HepG2 (cell line): ENCODE results near the gene RABGEF1. TPM values are rescaled to one million over a fixed set of nuclear protein-coding genes. Genes with fewer than 3 reads are reported as not detected.
A peak's percentile ranks its signal among the peaks of the same experiment; 100 is the strongest.

ENCODE experiments used
- ATAC-seq: fragments of 200-7000 bp; cut with Tn5 transposase; 3 replicates; pipeline ENCODE4 v1.9.1; 2020; ENCODE audit warnings: mild to moderate bottlenecking, moderate library complexity
- BruUV-seq: library from RNA; stranded (reverse); fragments of 400-500 nt; replicated peaks from 2 replicates; lab custom pipeline; 2021; lab: Mats Ljungman, UMichigan
- CTCF ChIA-PET: fragments of 300-600 bp; formaldehyde crosslinking; extraction: SDS; loops from one replicate; lab custom pipeline; 2021; ENCODE audit warnings: low total read pairs, inconsistent platforms, low intra/inter-chr PET ratio; lab: Yijun Ruan, JAX
- POLR2A ChIA-PET: fragments of 350-600 bp; sonication (Branson Sonifier 250); formaldehyde crosslinking; loops from one replicate; lab custom pipeline; 2020; ENCODE audit warnings: antibody characterized with exemption, inconsistent platforms; lab: Yijun Ruan, JAX
- DNase-seq: peaks from one replicate; pipeline ENCODE4 v3.0.0-alpha.2; 2015; ENCODE audit warnings: low spot score
- FAIRE-seq: peaks from 3 replicates; lab custom pipeline; 2011; peaks lifted over from hg19 to GRCh38; lab: Jason Lieb, UNC
- H2AFZ ChIP-seq: one replicate; pipeline ENCODE4 v1.6.1; 2011; ENCODE audit warnings: low read length, inconsistent platforms
- H3K27ac ChIP-seq: fragments of 300-600 bp; 3 replicates; pipeline ENCODE4 v1.8.0; 2011; ENCODE audit warnings: mixed run types, mild to moderate bottlenecking, mixed read lengths, low read length, inconsistent platforms; ENCODE audit not compliant: insufficient read depth; ENCODE audit errors: extremely low read length
- H3K27me3 ChIP-seq, 2 experiments: fragments of 200-600 bp in 1 of 2; 2 replicates in 1 of 2; 3 replicates in 1 of 2; pipeline versions ENCODE4 v1.6.0 to v1.8.0; 2011; ENCODE audit warnings: low read length in 2 of 2, mild to moderate bottlenecking in 2 of 2, moderate library complexity in 2 of 2, inconsistent platforms in 1 of 2; ENCODE audit not compliant: insufficient read depth in 2 of 2, control insufficient read depth in 1 of 2
- H3K36me3 ChIP-seq, 2 experiments: fragments of 200-600 bp in 1 of 2; replicated peaks in 1 of 2; 2 replicates in 1 of 2; 3 replicates in 1 of 2; pipeline versions ENCODE4 v1.5.1 to v1.8.0; 2011; ENCODE audit warnings: low read length in 2 of 2, inconsistent platforms in 1 of 2; ENCODE audit not compliant: insufficient read depth in 2 of 2, control insufficient read depth in 1 of 2
- H3K4me1 ChIP-seq: 2 replicates; pipeline ENCODE4 v1.5.1; 2012; ENCODE audit warnings: low read length, inconsistent platforms; ENCODE audit not compliant: insufficient read depth
- H3K4me2 ChIP-seq: 2 replicates; pipeline ENCODE4 v1.6.0; 2011; ENCODE audit warnings: low read depth, low read length, inconsistent platforms
- H3K4me3 ChIP-seq, 3 experiments: fragments of 200-600 bp in 1 of 3; sonication (generic), shearing (Covaris generic) in 1 of 3; replicated peaks in 1 of 3; 2 replicates each; pipeline ENCODE4 v1.5.1; 2011 to 2016; ENCODE audit warnings: low read length in 3 of 3, inconsistent platforms in 2 of 3, low read depth in 2 of 3, mild to moderate bottlenecking in 2 of 3, control low read depth in 1 of 3, mixed read lengths in 1 of 3; ENCODE audit not compliant: insufficient read depth in 1 of 3
- H3K79me2 ChIP-seq: one replicate; pipeline ENCODE4 v1.6.1; 2011; ENCODE audit warnings: low read length, inconsistent platforms; ENCODE audit not compliant: insufficient read depth
- H3K9ac ChIP-seq: 2 replicates; pipeline ENCODE4 v1.6.0; 2011; ENCODE audit warnings: mild to moderate bottlenecking, low read depth, low read length, inconsistent platforms; ENCODE audit not compliant: insufficient read depth
- H3K9me3 ChIP-seq: 2 replicates; pipeline ENCODE4 v1.5.1; 2012; ENCODE audit warnings: mild to moderate bottlenecking, low read length
- H4K20me1 ChIP-seq: 2 replicates; pipeline ENCODE4 v1.6.0; 2011; ENCODE audit warnings: inconsistent platforms, mild to moderate bottlenecking, low read length, moderate library complexity; ENCODE audit not compliant: insufficient read depth
- ATRX ChIP-seq: sonication (generic); formaldehyde crosslinking; IDR thresholded peaks from 2 replicates; pipeline ENCODE4 v1.4.0; 2020; ENCODE audit warnings: missing genetic modification reagents, borderline replicate concordance
- BRCA1 ChIP-seq: sonication (generic); formaldehyde crosslinking; IDR thresholded peaks from 2 replicates; pipeline ENCODE4 v1.4.0; 2020; ENCODE audit warnings: missing genetic modification reagents
- ELF1 ChIP-seq: sonication (generic); formaldehyde crosslinking; IDR thresholded peaks from 2 replicates; pipeline ENCODE4 v1.4.0; 2020; ENCODE audit warnings: missing genetic modification reagents
- FOXK2 ChIP-seq: fragments of 450-650 bp; IDR thresholded peaks from 2 replicates; pipeline ENCODE4 v1.6.1; 2016
- KMT2A ChIP-seq: sonication (generic); formaldehyde crosslinking; IDR thresholded peaks from 2 replicates; pipeline ENCODE4 v1.4.0; 2020; ENCODE audit warnings: missing genetic modification reagents
- REL ChIP-seq: sonication (generic); formaldehyde crosslinking; conservative IDR thresholded peaks from 2 replicates; pipeline ENCODE4 v1.8.0; 2022; ENCODE audit warnings: mild to moderate bottlenecking, missing genetic modification reagents, moderate library complexity
- TGIF2 ChIP-seq: IDR thresholded peaks from 2 replicates; pipeline ENCODE4 v1.6.1; 2016; ENCODE audit warnings: control low read depth, missing compliant biosample characterization
- TIGD3 ChIP-seq: sonication (generic); formaldehyde crosslinking; IDR thresholded peaks from 2 replicates; pipeline ENCODE4 v1.5.1; 2020; ENCODE audit warnings: mild to moderate bottlenecking, missing genetic modification reagents, borderline replicate concordance
- TOE1 ChIP-seq: sonication (generic); formaldehyde crosslinking; IDR thresholded peaks from 2 replicates; pipeline ENCODE4 v1.4.0; 2020; ENCODE audit warnings: mild to moderate bottlenecking, missing genetic modification reagents
- ZEB1 ChIP-seq: IDR thresholded peaks from 2 replicates; pipeline ENCODE4 v1.6.1; 2012; ENCODE audit warnings: mild to moderate bottlenecking, low read depth, inconsistent platforms; ENCODE audit not compliant: insufficient replicate concordance
- ZNF83 ChIP-seq: sonication (generic); formaldehyde crosslinking; IDR thresholded peaks from 2 replicates; pipeline ENCODE4 v1.4.0; 2020; ENCODE audit warnings: missing genetic modification reagents, mild to moderate bottlenecking, borderline replicate concordance
- ZSCAN21 ChIP-seq: sonication (generic); formaldehyde crosslinking; IDR thresholded peaks from 2 replicates; pipeline ENCODE4 v1.8.0; 2022; ENCODE audit warnings: mild to moderate bottlenecking, missing genetic modification reagents, moderate library complexity, borderline replicate concordance
- WGBS: methylation state at CpG from one replicate; pipeline ENCODE4 v1.1.6; 2017; ENCODE audit warnings: low lambda C conversion rate; 5-methylcytosine and 5-hydroxymethylcytosine counted together
- in situ Hi-C: cut with HindIII; loops from 2 replicates; pipeline ENCODE4 v1.10.0; 2017; ENCODE audit warnings: low pct_unique_long_range_greater_than_20kb; ENCODE audit not compliant: extremely low pct_ligation_motif_present
- intact Hi-C: fragments of 100-400 bp; cut with micrococcal nuclease; formaldehyde crosslinking; loops from one replicate; pipeline ENCODE4 v1.10.0; 2022; ENCODE audit not compliant: unreplicated experiment
- polyA plus RNA-seq, 8 experiments: library from polyadenylated mRNA; depleted of rRNA in 3 of 8; stranded (reverse) in 7 of 8; unstranded in 1 of 8; fragments of >200 nt; fragmentation: Illumina TruSeq in 4 of 8; extraction: Trizol in 4 of 8; gene quantifications; 2 replicates each; pipeline versions ENCODE4 v1.2.1 to v1.2.3, GENCODE V29; 2011 to 2016; ENCODE audit warnings: low read depth in 4 of 8, missing spikeins in 1 of 8, mixed read lengths in 1 of 8; ENCODE audit not compliant: insufficient read depth in 1 of 8
- total RNA-seq, 5 experiments: library from RNA; depleted of rRNA; stranded (reverse); fragments of >200 nt; fragmentation: Illumina TruSeq; extraction: Trizol; gene quantifications; 2 replicates each; pipeline ENCODE4 v1.2.3, GENCODE V29; 2016; ENCODE audit warnings: low read depth in 1 of 5
- TF ChIP-seq, protein P1 (sequence below): sonication (generic); formaldehyde crosslinking; IDR thresholded peaks from 2 replicates; pipeline ENCODE4 v1.5.0; 2020; ENCODE audit warnings: mild to moderate bottlenecking, missing genetic modification reagents
- TF ChIP-seq, protein P2 (sequence below): sonication (generic); formaldehyde crosslinking; IDR thresholded peaks from 2 replicates; pipeline ENCODE4 v1.8.0; 2022; ENCODE audit warnings: missing genetic modification reagents, low read depth, mild to moderate bottlenecking, borderline replicate concordance
- TF ChIP-seq, protein P3 (sequence below): fragments of 450-650 bp; IDR thresholded peaks from 2 replicates; pipeline ENCODE4 v1.6.1; 2017
- TF ChIP-seq, protein P4 (sequence below): sonication (generic); formaldehyde crosslinking; IDR thresholded peaks from 2 replicates; pipeline ENCODE4 v1.4.0; 2020; ENCODE audit warnings: mild to moderate bottlenecking, missing genetic modification reagents

The RABGEF1 gene
- total and polyA plus RNA-seq, 2 of the 13 experiments (the other 11 are each of a cell fraction or from before 2014, with no cell fraction given) = 22.7 to 35.3 TPM

GRCh38 chr7:66729274-66729673 is 11.3 kb upstream of the RABGEF1 start:
- Histone ChIP-seq H3K4me3 (no peak overlapping the region), H3K36me3 (peaks cover 0 to 9% of the 10 kb centered on the region in 2 experiments; a peak in 2 of 5 replicates), H3K4me2 (no peak overlapping the region), H3K9ac (no peak overlapping the region), H3K4me1 (no peaks in the 10 kb centered on the region), H3K27me3 (no peaks in the 10 kb centered on the region), H3K79me2 (no peaks in the 10 kb centered on the region), H2AFZ (no peak overlapping the region), H4K20me1 (no peaks in the 10 kb centered on the region), H3K9me3 (peaks cover 7% of the 10 kb centered on the region), H3K27ac (no peak overlapping the region)
- intact Hi-C loops (no loop called here), in situ Hi-C loops (no loop called here)
- POLR2A ChIA-PET = no interaction called here
- ATAC-seq (no peak), FAIRE-seq (no peak), DNase-seq (no peak)
- CTCF ChIA-PET = no interaction called here
- BruUV-seq = no TSS peak
- TF ChIP-seq REL = no peak
- TF ChIP-seq, protein P1, sequence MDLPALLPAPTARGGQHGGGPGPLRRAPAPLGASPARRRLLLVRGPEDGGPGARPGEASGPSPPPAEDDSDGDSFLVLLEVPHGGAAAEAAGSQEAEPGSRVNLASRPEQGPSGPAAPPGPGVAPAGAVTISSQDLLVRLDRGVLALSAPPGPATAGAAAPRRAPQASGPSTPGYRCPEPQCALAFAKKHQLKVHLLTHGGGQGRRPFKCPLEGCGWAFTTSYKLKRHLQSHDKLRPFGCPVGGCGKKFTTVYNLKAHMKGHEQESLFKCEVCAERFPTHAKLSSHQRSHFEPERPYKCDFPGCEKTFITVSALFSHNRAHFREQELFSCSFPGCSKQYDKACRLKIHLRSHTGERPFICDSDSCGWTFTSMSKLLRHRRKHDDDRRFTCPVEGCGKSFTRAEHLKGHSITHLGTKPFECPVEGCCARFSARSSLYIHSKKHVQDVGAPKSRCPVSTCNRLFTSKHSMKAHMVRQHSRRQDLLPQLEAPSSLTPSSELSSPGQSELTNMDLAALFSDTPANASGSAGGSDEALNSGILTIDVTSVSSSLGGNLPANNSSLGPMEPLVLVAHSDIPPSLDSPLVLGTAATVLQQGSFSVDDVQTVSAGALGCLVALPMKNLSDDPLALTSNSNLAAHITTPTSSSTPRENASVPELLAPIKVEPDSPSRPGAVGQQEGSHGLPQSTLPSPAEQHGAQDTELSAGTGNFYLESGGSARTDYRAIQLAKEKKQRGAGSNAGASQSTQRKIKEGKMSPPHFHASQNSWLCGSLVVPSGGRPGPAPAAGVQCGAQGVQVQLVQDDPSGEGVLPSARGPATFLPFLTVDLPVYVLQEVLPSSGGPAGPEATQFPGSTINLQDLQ (CRISPR knock-in tag) = no peak
- no peak for TF ChIP-seq KMT2A (CRISPR knock-in tag)
- TF ChIP-seq ZSCAN21 (CRISPR knock-in tag) = no peak
- TF ChIP-seq ZEB1 = no peak
- no peak for TF ChIP-seq TOE1 (CRISPR knock-in tag)
- TF ChIP-seq ELF1 = no peak
- TF ChIP-seq TIGD3 = no peak
- TF ChIP-seq, protein P2, sequence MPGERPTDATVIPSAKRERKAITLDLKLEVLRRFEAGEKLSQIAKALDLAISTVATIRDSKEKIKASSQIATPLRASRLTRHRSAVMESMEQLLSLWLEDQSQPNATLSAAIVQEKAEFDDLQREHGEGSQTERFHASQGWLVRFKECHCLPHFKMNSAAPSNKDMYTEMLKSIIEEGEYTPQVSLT (CRISPR knock-in tag) = no peak
- TF ChIP-seq TGIF2 (CRISPR knock-in tag) = no peak
- no peak for TF ChIP-seq ATRX (CRISPR knock-in tag)
- TF ChIP-seq, protein P3, sequence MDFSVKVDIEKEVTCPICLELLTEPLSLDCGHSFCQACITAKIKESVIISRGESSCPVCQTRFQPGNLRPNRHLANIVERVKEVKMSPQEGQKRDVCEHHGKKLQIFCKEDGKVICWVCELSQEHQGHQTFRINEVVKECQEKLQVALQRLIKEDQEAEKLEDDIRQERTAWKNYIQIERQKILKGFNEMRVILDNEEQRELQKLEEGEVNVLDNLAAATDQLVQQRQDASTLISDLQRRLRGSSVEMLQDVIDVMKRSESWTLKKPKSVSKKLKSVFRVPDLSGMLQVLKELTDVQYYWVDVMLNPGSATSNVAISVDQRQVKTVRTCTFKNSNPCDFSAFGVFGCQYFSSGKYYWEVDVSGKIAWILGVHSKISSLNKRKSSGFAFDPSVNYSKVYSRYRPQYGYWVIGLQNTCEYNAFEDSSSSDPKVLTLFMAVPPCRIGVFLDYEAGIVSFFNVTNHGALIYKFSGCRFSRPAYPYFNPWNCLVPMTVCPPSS = 0 out of 2 replicates have a peak, but pooled peaks have one; percentile 67
- TF ChIP-seq ZNF83 (CRISPR knock-in tag) = no peak
- TF ChIP-seq BRCA1 (CRISPR knock-in tag) = no peak
- TF ChIP-seq, protein P4, sequence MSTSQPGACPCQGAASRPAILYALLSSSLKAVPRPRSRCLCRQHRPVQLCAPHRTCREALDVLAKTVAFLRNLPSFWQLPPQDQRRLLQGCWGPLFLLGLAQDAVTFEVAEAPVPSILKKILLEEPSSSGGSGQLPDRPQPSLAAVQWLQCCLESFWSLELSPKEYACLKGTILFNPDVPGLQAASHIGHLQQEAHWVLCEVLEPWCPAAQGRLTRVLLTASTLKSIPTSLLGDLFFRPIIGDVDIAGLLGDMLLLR (CRISPR knock-in tag) = no peak
- TF ChIP-seq FOXK2 = 0 out of 2 replicates have a peak, but pooled peaks have one; percentile 38
- WGBS = 93% methylated on average over 3 of the region's 3 CpGs
